ENCODE results near the gene KLRK1.
"Not testable (repeated sequence)": the region's sequence is repeated elsewhere in the genome, so short reads cannot be mapped to it uniquely, and the experiment has no call there.

GRCh38 chr12:10390991-10391390, 1.1 kb upstream of the KLRK1 start:
- TF ChIP-seq ZBTB17, FEZF1, ZNF416 (tag by site-specific recombination; IDR thresholded peaks at IDR 0.05): not testable (repeated sequence)

Data from HEK293 (cell line).